HepG2 (cell line): ENCODE data around the gene UNKL. TPM values are rescaled to one million over a fixed set of nuclear protein-coding genes. Genes with fewer than 3 reads are reported as not detected.
A peak's percentile ranks its signal among the peaks of the same experiment; 100 is the strongest.

Experiments used
- ASH2L ChIP-seq: fragments of 300-600, 200-600 bp; sonication (generic); IDR thresholded peaks from 2 replicates; pipeline ENCODE4 v1.7.0; 2017; ENCODE audit warnings: low read depth, mild to moderate bottlenecking, moderate library complexity, mixed read lengths, low read length; ENCODE audit not compliant: insufficient read length
- JDP2 ChIP-seq: sonication (generic); formaldehyde crosslinking; IDR thresholded peaks from 2 replicates; pipeline ENCODE4 v1.8.1; 2022; ENCODE audit warnings: missing genetic modification reagents, borderline replicate concordance
- KDM2A ChIP-seq: sonication (generic); formaldehyde crosslinking; IDR thresholded peaks from 2 replicates; pipeline ENCODE4 v1.4.0; 2020; ENCODE audit warnings: low read depth, missing genetic modification reagents, borderline replicate concordance
- KLF9 ChIP-seq: IDR thresholded peaks from 2 replicates; pipeline ENCODE4 v1.6.1; 2016; ENCODE audit warnings: low read depth
- MAFK ChIP-seq, 2 experiments: IDR thresholded peaks in 1 of 2; conservative IDR thresholded peaks in 1 of 2; 2 replicates each; pipeline ENCODE4 v1.6.1; 2011; ENCODE audit warnings: improper control_type of control experiment in 2 of 2, low read length in 2 of 2
- NR2F1 ChIP-seq, 2 experiments: fragments of 450-650 bp in 1 of 2; formaldehyde crosslinking in 1 of 2; IDR thresholded peaks; 2 replicates each; pipeline versions ENCODE4 v1.5.0 to v1.6.1; 2016 to 2020; ENCODE audit warnings: mild to moderate bottlenecking in 1 of 2, missing compliant biosample characterization in 1 of 2, missing genetic modification reagents in 1 of 2, moderate library complexity in 1 of 2
- PHF5A ChIP-seq: IDR thresholded peaks from one replicate; pipeline ENCODE4 v1.6.1; 2018; ENCODE audit warnings: low read depth, missing genetic modification reagents; ENCODE audit not compliant: unreplicated experiment
- RNF2 ChIP-seq: fragments of 450-650 bp; conservative IDR thresholded peaks from 2 replicates; pipeline ENCODE4 v1.6.1; 2016; ENCODE audit warnings: low read depth
- SAP130 ChIP-seq: IDR thresholded peaks from 2 replicates; pipeline ENCODE4 v1.6.1; 2016; ENCODE audit warnings: low read depth
- SPEN ChIP-seq: sonication (generic); formaldehyde crosslinking; IDR thresholded peaks from 2 replicates; pipeline ENCODE4 v1.5.1; 2020; ENCODE audit warnings: low read depth, mild to moderate bottlenecking, missing genetic modification reagents
- ZNF17 ChIP-seq: sonication (generic); formaldehyde crosslinking; IDR thresholded peaks from 2 replicates; pipeline ENCODE4 v1.5.0; 2020; ENCODE audit warnings: mild to moderate bottlenecking, missing genetic modification reagents
- ZNF431 ChIP-seq: sonication (generic); formaldehyde crosslinking; IDR thresholded peaks from 2 replicates; pipeline ENCODE4 v1.9.0; 2022; ENCODE audit warnings: missing genetic modification reagents, low read depth, mild to moderate bottlenecking, borderline replicate concordance
- ZNF569 ChIP-seq: sonication (generic); formaldehyde crosslinking; IDR thresholded peaks from 2 replicates; pipeline ENCODE4 v1.5.0; 2020; ENCODE audit warnings: mild to moderate bottlenecking, missing genetic modification reagents, moderate library complexity, borderline replicate concordance
- polyA plus RNA-seq, 8 experiments: library from polyadenylated mRNA; depleted of rRNA in 3 of 8; stranded (reverse) in 7 of 8; unstranded in 1 of 8; fragments of >200 nt; fragmentation: Illumina TruSeq in 4 of 8; extraction: Trizol in 4 of 8; gene quantifications; 2 replicates each; pipeline versions ENCODE4 v1.2.1 to v1.2.3, GENCODE V29; 2011 to 2016; ENCODE audit warnings: low read depth in 4 of 8, missing spikeins in 1 of 8, mixed read lengths in 1 of 8; ENCODE audit not compliant: insufficient read depth in 1 of 8
- total RNA-seq, 5 experiments: library from RNA; depleted of rRNA; stranded (reverse); fragments of >200 nt; fragmentation: Illumina TruSeq; extraction: Trizol; gene quantifications; 2 replicates each; pipeline ENCODE4 v1.2.3, GENCODE V29; 2016; ENCODE audit warnings: low read depth in 1 of 5
- TF ChIP-seq, protein P1 (sequence below): sonication (generic); formaldehyde crosslinking; conservative IDR thresholded peaks from 2 replicates; pipeline ENCODE4 v1.8.0; 2022; ENCODE audit warnings: low read depth, missing genetic modification reagents
- TF ChIP-seq, protein P2 (sequence below): sonication (generic); formaldehyde crosslinking; IDR thresholded peaks from 2 replicates; pipeline ENCODE4 v1.8.1; 2022; ENCODE audit warnings: low read depth, mild to moderate bottlenecking, missing genetic modification reagents
- TF ChIP-seq, protein P3 (sequence below): IDR thresholded peaks from 2 replicates; pipeline ENCODE4 v1.6.1; 2016; ENCODE audit warnings: missing compliant biosample characterization, missing genetic modification reagents, borderline replicate concordance
- TF ChIP-seq, protein P4 (sequence below): sonication (generic); formaldehyde crosslinking; conservative IDR thresholded peaks from 2 replicates; pipeline ENCODE4 v1.8.0; 2022; ENCODE audit warnings: mild to moderate bottlenecking, moderate library complexity, missing genetic modification reagents
- TF ChIP-seq, protein P5 (sequence below): sonication (generic); formaldehyde crosslinking; IDR thresholded peaks from 2 replicates; pipeline ENCODE4 v1.9.0; 2021; ENCODE audit warnings: missing genetic modification reagents, borderline replicate concordance

UNKL gene
- total and polyA plus RNA-seq, 2 of the 13 experiments (the other 11 are each of a cell fraction or from before 2014, with no cell fraction given), result 10.4 to 17.6 TPM

DNA sequence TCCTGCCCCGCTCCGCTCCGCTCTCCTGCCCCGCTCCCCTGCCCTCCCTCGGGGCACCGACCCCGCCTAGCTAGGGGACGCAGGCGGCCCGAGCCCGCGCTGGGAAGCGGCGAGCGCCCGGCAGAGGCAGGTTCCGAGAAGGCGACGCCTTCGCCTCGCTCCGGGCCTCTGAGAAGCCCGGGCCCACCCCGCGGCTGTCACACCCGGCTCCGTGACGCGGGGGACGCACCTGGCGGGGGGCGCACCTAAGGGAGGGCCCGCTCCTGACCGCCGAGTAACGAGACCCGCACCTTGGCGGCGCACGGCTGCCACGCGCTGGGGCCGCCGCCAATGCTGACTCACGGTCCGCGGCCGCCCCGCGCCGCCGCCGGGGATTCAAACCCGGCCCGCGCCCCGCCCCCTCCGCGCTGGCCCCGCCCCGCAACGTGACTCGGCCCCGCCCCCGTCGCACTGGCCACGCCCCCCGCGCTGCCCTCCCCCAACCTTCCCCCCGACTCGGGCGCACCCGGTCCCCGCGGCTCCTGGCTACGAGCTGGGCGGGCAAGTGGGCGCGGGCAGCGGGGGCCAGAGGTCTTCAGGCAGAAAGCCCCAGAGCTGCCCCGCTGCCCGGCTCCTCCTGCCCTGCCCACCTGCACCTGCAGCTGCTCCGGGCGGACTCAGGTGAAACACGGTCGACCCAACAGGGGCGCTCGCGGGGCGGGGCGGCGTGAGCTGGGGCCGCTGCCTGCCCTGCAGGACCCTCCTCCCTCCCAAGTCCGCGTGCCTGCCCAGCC, 35.0 kb downstream of the UNKL start (continued):
- TF ChIP-seq ZNF431 (no peak), RNF2 (no peak), SAP130 (peak; percentile 33; the same call in 1 of the 2 replicates), PHF5A (CRISPR knock-in tag) (no peak), ZNF17 (no peak), MAFK (conservative IDR thresholded peaks at IDR 0.05 in 1 of 2, IDR thresholded peaks at IDR 0.05 in 1 of 2; ENCODE audit: low read length in 2 of 2) (peak; percentile 13 to 58; a peak in 3 of 4 replicates), KLF9 (CRISPR knock-in tag) (no peak), ASH2L (no peak), KDM2A (CRISPR knock-in tag) (no peak; the same call in none of the 2 replicates), SPEN (CRISPR knock-in tag) (no peak), ZNF569 (CRISPR knock-in tag) (no peak), NR2F1 (CRISPR knock-in tag; IDR thresholded peaks at IDR 0.05) (0 out of 4 replicates have a peak, but pooled peaks of 1 of the 2 experiments have one; percentile 7), JDP2 (CRISPR knock-in tag) (no peak)
- TF ChIP-seq, protein P1, sequence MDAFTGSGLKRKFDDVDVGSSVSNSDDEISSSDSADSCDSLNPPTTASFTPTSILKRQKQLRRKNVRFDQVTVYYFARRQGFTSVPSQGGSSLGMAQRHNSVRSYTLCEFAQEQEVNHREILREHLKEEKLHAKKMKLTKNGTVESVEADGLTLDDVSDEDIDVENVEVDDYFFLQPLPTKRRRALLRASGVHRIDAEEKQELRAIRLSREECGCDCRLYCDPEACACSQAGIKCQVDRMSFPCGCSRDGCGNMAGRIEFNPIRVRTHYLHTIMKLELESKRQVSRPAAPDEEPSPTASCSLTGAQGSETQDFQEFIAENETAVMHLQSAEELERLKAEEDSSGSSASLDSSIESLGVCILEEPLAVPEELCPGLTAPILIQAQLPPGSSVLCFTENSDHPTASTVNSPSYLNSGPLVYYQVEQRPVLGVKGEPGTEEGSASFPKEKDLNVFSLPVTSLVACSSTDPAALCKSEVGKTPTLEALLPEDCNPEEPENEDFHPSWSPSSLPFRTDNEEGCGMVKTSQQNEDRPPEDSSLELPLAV, result no peak
- TF ChIP-seq, protein P2, sequence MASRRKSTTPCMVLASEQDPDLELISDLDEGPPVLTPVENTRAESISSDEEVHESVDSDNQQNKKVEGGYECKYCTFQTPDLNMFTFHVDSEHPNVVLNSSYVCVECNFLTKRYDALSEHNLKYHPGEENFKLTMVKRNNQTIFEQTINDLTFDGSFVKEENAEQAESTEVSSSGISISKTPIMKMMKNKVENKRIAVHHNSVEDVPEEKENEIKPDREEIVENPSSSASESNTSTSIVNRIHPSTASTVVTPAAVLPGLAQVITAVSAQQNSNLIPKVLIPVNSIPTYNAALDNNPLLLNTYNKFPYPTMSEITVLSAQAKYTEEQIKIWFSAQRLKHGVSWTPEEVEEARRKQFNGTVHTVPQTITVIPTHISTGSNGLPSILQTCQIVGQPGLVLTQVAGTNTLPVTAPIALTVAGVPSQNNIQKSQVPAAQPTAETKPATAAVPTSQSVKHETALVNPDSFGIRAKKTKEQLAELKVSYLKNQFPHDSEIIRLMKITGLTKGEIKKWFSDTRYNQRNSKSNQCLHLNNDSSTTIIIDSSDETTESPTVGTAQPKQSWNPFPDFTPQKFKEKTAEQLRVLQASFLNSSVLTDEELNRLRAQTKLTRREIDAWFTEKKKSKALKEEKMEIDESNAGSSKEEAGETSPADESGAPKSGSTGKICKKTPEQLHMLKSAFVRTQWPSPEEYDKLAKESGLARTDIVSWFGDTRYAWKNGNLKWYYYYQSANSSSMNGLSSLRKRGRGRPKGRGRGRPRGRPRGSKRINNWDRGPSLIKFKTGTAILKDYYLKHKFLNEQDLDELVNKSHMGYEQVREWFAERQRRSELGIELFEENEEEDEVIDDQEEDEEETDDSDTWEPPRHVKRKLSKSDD (CRISPR knock-in tag), result no peak
- TF ChIP-seq, protein P3, sequence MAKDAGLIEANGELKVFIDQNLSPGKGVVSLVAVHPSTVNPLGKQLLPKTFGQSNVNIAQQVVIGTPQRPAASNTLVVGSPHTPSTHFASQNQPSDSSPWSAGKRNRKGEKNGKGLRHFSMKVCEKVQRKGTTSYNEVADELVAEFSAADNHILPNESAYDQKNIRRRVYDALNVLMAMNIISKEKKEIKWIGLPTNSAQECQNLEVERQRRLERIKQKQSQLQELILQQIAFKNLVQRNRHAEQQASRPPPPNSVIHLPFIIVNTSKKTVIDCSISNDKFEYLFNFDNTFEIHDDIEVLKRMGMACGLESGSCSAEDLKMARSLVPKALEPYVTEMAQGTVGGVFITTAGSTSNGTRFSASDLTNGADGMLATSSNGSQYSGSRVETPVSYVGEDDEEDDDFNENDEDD (CRISPR knock-in tag), result 0 out of 2 replicates have a peak, but pooled peaks have one; percentile 52
- TF ChIP-seq, protein P4, sequence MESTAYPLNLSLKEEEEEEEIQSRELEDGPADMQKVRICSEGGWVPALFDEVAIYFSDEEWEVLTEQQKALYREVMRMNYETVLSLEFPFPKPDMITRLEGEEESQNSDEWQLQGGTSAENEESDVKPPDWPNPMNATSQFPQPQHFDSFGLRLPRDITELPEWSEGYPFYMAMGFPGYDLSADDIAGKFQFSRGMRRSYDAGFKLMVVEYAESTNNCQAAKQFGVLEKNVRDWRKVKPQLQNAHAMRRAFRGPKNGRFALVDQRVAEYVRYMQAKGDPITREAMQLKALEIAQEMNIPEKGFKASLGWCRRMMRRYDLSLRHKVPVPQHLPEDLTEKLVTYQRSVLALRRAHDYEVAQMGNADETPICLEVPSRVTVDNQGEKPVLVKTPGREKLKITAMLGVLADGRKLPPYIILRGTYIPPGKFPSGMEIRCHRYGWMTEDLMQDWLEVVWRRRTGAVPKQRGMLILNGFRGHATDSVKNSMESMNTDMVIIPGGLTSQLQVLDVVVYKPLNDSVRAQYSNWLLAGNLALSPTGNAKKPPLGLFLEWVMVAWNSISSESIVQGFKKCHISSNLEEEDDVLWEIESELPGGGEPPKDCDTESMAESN, result peak; percentile 77
- TF ChIP-seq, protein P5, sequence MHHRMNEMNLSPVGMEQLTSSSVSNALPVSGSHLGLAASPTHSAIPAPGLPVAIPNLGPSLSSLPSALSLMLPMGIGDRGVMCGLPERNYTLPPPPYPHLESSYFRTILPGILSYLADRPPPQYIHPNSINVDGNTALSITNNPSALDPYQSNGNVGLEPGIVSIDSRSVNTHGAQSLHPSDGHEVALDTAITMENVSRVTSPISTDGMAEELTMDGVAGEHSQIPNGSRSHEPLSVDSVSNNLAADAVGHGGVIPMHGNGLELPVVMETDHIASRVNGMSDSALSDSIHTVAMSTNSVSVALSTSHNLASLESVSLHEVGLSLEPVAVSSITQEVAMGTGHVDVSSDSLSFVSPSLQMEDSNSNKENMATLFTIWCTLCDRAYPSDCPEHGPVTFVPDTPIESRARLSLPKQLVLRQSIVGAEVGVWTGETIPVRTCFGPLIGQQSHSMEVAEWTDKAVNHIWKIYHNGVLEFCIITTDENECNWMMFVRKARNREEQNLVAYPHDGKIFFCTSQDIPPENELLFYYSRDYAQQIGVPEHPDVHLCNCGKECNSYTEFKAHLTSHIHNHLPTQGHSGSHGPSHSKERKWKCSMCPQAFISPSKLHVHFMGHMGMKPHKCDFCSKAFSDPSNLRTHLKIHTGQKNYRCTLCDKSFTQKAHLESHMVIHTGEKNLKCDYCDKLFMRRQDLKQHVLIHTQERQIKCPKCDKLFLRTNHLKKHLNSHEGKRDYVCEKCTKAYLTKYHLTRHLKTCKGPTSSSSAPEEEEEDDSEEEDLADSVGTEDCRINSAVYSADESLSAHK (CRISPR knock-in tag), result no peak
